DLD1 (cell line): ENCODE data around the gene TUBD1.
"Not testable (repeated sequence)": the region's sequence is repeated elsewhere in the genome, so short reads cannot be mapped to it uniquely, and the experiment has no call there.

Experiments
- in situ Hi-C: cut with HindIII; loops from 2 replicates; pipeline ENCODE4 v1.10.0; 2017; ENCODE audit warnings: low sequenced_read_pairs

Gene TUBD1

DNA sequence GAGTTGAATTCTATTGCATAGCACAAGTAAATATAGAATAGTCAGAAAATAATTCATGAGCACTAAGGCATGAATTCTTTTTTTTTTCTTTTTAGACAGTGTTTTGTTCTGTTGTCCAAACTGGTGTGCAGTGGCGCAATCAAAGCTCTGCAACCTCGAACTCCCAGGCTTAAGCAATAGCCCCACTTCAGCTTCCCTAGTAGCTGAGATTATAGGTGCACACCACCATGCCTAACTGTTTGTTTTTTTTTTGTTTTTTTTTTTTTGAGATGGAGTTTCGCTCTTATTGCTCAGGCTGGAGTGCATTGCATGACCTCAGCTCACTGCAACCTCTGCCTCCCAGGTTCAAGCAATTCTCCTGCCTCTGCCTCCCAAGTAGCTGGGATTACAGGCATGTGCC, 16.6 kb downstream of the TUBD1 start:
- in situ Hi-C loops, result no loop called here

DNA sequence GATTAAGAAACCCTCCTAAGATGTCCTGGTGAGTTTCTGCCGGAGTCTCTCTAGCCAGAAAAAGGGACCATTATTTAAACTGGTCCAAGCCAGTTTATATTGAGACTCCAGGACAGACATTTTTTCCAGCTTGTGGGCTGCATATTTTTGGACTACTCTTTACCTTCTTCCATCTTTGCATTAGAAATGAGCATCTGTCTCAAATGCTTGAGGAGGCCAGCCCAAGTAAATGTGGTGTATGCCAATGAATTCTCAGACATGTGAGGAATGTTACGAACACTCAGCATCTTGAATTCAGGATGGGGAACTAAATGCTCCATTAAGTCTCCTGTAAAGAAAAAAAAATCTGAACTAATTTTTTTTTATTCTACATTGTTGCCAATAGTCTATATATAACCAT, 18.4 kb downstream of the TUBD1 start:
- in situ Hi-C loops, result no loop called here

- in situ Hi-C loops, result not testable (repeated sequence)
Measured at GRCh38 chr17:59873414-59873813, 19.3 kb downstream of the TUBD1 start.

- in situ Hi-C loops, result no loop called here
Measured at GRCh38 chr17:59872351-59872750, 20.4 kb downstream of the TUBD1 start.

DNA sequence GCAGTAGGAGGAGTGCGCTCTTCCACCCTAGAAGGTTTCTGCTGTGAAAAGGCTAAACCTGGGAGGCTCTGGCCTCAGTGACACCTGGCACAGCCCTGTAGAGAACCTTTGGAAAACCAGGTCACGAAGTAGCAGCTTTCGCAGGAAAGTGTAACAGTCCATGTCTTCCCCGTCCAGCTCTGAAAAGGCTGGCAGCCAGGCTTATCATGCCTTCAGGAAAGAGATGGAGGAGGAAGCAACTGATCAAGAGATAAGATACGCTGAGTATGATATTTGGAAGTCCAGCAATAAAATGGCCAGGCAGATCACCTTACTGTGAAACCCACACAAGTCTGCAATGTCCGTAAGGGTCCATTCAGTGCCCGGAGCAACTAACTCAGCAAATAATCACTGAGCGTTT, 22.3 kb downstream of the TUBD1 start:
- in situ Hi-C loops, result no loop called here

DNA sequence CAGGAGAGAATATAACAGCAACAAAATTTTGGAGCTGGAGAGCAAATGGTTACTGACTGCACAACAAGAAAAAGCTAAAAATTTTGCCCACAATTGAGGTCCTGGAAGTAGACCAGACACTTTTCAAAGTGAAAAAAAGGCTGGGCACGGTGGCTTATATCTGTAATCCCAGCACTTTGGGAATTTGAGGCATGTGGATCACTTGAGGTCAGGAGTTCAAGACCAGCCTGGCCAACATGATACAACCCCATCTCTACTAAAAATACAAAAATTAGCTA, 22.9 kb downstream of the TUBD1 start:
- in situ Hi-C loops, result no loop called here

DNA sequence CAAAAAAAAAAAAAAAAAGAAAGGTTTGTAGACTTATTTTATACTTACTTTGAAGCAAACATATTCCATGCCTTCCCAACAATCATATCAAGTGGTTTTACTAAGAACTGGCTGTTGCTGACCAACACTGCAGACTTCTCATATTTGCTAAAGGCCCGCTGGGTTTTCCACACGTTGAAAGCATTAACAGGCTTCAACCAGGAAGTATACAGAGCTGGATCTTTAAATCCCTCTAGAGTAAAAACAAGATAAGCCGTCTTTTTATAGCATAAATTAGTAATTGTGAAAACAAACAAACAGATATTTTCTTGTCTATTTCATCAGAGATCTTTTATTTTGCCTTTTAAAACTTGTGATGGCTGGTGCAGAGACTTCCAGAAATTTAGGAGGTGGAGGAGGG, 29.1 kb downstream of the TUBD1 start:
- in situ Hi-C loops, result no loop called here

GRCh38 chr17:59859444-59860025, 33.2 kb downstream of the TUBD1 start:
- in situ Hi-C loops, result no loop called here

DNA sequence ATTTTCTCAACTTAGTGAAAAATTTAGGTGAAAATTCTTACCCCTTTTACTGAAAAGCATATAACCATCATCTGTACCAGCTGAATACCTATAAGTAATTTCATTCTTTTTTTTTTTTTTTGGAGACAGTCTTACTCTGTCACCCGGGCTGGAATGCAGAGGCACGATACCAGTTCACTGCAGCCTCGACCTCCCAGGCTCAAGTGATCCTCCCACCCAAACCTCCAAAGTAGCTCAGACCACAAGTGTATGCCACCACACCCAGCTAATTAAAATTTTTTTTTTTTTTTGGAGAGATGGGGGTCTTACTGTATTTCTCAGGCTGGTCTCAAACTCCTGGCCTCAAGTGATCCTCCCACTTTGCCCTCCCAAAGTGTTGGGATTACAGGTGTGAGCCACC, 33.8 kb downstream of the TUBD1 start:
- in situ Hi-C loops, result no loop called here

- in situ Hi-C loops, result no loop called here
Measured at GRCh38 chr17:59858167-59858816, 34.5 kb downstream of the TUBD1 start.

DNA sequence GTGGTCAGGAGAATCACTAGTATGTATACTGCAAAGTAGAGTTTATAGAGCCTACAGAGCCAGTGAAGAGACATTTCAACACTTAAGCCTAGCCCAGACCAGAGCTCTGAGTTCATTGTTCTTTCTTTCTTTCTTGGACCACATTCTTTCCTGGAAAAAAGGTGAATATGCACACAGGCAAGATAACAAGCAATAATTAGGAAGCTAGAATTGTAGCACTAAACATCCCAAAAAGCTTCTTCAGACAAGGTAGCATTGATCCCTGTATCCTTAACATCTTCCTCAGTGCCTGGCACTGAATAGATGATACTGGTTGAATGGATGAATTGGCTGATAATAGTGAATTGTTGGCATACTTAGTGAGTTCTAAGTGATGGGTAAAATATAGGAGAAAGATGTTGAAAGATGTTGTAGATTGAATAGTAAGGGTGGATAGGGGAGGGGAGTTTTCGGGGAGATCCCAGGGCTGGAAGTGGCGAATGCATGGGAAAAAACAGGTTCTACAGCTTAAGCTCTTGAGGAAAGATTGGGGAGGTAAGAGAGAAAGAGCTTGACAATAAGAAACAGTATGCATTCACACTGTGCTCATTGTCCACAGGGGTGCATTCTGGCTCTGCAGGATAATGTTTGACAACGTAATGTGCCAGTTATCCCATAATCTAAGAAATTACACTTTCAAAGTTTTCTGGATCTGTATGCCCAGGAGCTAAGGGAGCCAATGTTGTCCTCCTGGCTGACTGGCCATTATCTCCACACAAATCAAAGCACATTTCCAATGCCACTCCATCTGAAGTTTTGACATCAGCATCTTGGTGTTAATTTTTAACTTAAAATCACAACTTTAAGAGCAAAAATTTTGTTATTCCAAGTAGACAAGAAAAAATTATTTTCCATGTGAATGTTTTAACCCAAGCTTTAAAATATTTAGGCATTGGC, 35.6 kb downstream of the TUBD1 start:
- in situ Hi-C loops, result no loop called here

DNA sequence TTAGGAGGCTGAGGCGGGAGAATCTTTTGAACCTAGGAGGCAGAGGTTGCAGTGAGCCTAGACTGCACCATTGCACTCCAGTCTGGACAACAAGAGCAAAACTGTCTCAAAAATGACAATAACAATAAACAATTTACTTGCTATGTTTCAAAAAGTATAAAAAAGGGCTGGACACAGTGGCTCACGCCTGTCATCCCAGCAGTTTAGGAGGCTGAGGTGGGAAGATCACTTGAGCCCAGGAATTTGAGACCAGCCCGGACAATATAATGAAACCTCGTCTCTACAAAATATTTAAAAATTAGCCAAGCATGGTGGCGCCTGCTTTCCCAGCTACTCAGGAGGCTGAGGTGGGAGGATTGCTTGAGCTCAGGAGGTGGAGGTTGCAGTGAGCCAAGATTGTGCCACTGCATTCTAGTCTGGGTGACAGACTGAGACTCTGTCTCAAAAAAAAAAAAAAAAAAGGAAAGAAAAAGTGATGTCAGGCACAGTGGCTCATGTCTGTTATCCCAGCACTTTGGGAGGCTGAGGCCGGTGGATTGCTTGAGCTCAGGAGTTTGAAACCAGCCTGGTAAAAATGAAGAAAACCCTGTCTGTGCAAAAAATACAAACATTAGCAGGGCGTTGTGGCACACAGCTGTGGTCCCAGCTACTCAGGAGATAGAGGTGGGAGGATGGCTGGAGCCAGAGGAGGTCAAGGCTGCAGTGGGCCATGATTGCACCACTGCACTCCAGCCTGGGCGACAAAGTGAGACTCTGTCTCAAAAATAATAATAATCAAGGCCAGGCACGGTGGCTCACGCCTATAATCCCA, 38.6 kb downstream of the TUBD1 start:
- in situ Hi-C loops, result not testable (repeated sequence)

- in situ Hi-C loops, result no loop called here
Measured at GRCh38 chr17:59853168-59853918, 39.4 kb downstream of the TUBD1 start.

GRCh38 chr17:59852847-59853167, 39.9 kb downstream of the TUBD1 start:
- in situ Hi-C loops, result not testable (repeated sequence)

DNA sequence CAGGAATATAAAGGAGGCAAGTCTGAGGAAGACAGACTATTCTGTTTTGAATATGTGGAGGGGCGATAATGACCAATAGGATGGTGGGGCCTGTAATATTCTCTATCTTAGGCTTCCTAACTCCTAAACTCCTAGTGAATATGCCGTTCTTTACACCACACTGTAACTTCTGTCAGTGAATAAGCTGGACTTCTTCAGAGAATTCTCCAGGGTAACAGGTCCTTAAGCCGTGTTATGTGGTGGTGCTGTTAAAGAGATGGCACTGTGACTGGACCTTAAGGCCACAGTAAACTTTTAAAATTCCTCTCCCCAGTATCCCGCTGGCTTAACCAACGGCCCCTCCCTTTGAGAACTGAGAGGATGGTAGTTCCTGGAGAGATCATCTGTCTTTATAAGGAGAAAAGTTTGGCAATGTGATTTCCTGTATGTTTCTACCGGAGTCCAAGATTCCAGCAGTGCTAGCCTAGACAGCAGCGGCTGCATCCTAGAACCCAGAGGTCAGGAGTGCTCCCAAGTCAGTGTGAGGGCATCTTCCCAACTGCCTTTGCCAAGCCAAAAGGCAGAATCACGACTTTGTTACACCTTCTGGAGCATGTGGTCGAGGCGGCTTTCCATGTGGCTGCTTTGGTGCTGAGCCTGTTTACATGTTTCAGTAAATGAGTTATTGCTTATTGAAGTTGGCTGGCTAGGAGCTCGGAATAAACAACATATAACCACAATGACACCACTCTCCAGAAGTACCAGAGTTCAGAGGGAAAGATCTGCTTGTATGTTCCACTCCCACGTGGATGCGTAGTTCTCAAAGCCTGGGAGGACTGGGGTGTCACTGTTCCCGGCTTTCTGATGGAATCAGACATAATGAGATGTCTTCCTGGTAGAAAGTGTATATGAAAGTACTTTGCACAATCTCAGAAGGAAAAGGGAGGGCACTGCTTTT, 41.0 kb downstream of the TUBD1 start:
- in situ Hi-C loops, result no loop called here

GRCh38 chr17:59850311-59850710, 42.4 kb downstream of the TUBD1 start:
- in situ Hi-C loops, result not testable (repeated sequence)

DNA sequence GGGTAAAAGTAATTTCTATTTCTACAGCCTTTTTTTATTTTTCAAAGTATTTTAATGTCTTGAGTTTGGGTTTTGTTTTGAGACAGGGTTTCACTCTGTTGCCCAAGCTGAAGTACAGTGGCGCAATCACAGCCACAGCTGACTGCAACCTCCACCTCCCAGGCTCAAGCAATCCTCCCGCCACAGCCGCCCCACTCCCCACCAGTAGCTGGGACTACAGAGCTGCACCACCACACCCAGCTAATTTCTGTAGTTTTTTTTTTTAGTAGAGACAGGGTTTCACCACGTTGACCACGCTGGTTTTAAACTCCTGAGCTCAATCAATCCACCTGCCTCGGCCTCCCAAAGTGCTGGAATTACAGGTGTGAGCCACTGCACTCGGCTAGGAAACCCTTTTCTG, 44.0 kb downstream of the TUBD1 start:
- in situ Hi-C loops, result no loop called here

GRCh38 chr17:59848385-59848668, 44.4 kb downstream of the TUBD1 start:
- in situ Hi-C loops, result no loop called here

DNA sequence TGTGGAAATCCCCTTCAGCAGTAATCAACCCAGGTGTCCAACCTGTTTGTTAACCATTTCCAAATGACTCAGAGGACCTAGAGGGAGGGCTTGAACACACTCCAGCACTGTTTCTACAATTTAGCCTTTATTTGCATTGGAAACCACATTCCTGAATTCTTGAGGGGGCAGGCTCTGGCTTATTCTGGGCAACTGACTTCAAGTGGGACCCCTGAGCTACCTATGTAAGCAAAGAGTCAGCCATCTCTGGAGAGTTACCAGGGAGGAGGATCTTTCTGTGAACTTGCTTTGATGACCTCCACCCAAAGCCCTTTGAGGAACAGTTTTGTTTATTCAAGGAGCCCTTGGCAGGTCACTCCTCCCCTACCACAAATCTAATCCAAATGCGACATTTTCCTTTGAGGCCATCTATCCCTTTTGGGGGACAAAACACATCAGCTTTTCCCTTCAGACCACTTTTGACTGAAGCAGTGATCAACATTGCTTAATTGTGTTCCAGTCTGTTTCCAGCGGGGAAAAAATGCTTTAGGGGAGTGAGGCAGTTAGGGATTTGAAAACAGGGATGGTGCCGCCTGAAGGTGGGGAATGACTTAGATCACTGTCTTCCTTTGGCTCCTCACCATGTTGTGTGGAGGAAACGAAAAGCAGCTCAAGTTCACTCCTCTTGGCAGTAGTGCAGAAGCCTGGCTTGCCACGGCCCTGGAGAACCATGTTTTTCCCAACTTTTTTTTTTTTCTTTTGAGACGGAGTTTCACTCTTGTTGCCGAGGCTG, 46.2 kb downstream of the TUBD1 start:
- in situ Hi-C loops, result no loop called here
